GM18505 (cell line): ENCODE measurements around the gene C1orf21.
"Not testable (repeated sequence)": the region's sequence is repeated elsewhere in the genome, so short reads cannot be mapped to it uniquely, and the experiment has no call there.

ENCODE experiments used
- ATAC-seq: cut with Tn5 transposase; IDR thresholded peaks from one replicate; pipeline ENCODE4 v1.9.1; 2021; ENCODE audit not compliant: unreplicated experiment
- POLR2A ChIP-seq: IDR thresholded peaks from 4 replicates; pipeline ENCODE4 v1.6.1; 2011; ENCODE audit warnings: borderline replicate concordance; ENCODE audit not compliant: insufficient read depth, insufficient read length; ENCODE audit errors: extremely low read depth

The C1orf21 gene

GRCh38 chr1:184598403-184599193 is 211.8 kb downstream of the C1orf21 start:
- TF ChIP-seq POLR2A, result no peak
- no peak for ATAC-seq

GRCh38 chr1:184604152-184604900 is 217.5 kb downstream of the C1orf21 start:
- no peak for TF ChIP-seq POLR2A
- no peak for ATAC-seq

- TF ChIP-seq POLR2A, result no peak
- ATAC-seq, result no peak
These were observed 219.1 kb downstream of the C1orf21 start for GRCh38 chr1:184605941-184606340.

- TF ChIP-seq POLR2A, result no peak
- ATAC-seq, result no peak
These were observed 220.0 kb downstream of the C1orf21 start for GRCh38 chr1:184606786-184607185.

- no peak for ATAC-seq
- TF ChIP-seq POLR2A, result no peak
These were observed 221.8 kb downstream of the C1orf21 start for GRCh38 chr1:184608581-184608980.

- TF ChIP-seq POLR2A, result no peak
- no peak for ATAC-seq
These were observed 222.2 kb downstream of the C1orf21 start for GRCh38 chr1:184608990-184609389.

- TF ChIP-seq POLR2A, result no peak
- ATAC-seq, result no peak
These were observed 224.2 kb downstream of the C1orf21 start for GRCh38 chr1:184610876-184611595.

GRCh38 chr1:184612229-184612628 is 225.4 kb downstream of the C1orf21 start:
- ATAC-seq, result not testable (repeated sequence)

GRCh38 chr1:184614667-184615066 is 227.8 kb downstream of the C1orf21 start:
- no peak for TF ChIP-seq POLR2A
- ATAC-seq, result no peak

GRCh38 chr1:184615301-184615700 is 228.5 kb downstream of the C1orf21 start:
- no peak for TF ChIP-seq POLR2A
- no peak for ATAC-seq

GRCh38 chr1:184616504-184616903 is 229.7 kb downstream of the C1orf21 start:
- no peak for ATAC-seq
- TF ChIP-seq POLR2A, result no peak

- no peak for TF ChIP-seq POLR2A
- ATAC-seq, result no peak
These were observed 230.7 kb downstream of the C1orf21 start for GRCh38 chr1:184617433-184618029.

GRCh38 chr1:184618851-184619250 is 232.0 kb downstream of the C1orf21 start:
- TF ChIP-seq POLR2A, result no peak
- no peak for ATAC-seq
